HepG2 (cell line): ENCODE data around the gene GMEB2. TPM values are rescaled to one million over a fixed set of nuclear protein-coding genes. Genes with fewer than 3 reads are reported as not detected.

ENCODE experiments used
- ARHGAP35 ChIP-seq: sonication (generic); formaldehyde crosslinking; IDR thresholded peaks from 2 replicates; pipeline ENCODE4 v1.9.0; 2022; ENCODE audit warnings: mild to moderate bottlenecking, inconsistent platforms, moderate library complexity, missing genetic modification reagents, borderline replicate concordance
- ASH2L ChIP-seq: fragments of 300-600, 200-600 bp; sonication (generic); IDR thresholded peaks from 2 replicates; pipeline ENCODE4 v1.7.0; 2017; ENCODE audit warnings: low read depth, mild to moderate bottlenecking, moderate library complexity, mixed read lengths, low read length; ENCODE audit not compliant: insufficient read length
- HDAC2 ChIP-seq: sonication (generic); formaldehyde crosslinking; IDR thresholded peaks from 2 replicates; pipeline ENCODE4 v1.4.0; 2020; ENCODE audit warnings: missing genetic modification reagents
- IRF2 ChIP-seq: IDR thresholded peaks from 2 replicates; pipeline ENCODE4 v1.6.1; 2018; ENCODE audit warnings: missing genetic modification reagents, missing compliant biosample characterization
- NBN ChIP-seq: fragments of 450-650 bp; conservative IDR thresholded peaks from 2 replicates; pipeline ENCODE4 v1.6.1; 2017
- NCOR1 ChIP-seq: fragments of 200-600 bp; sonication (generic); IDR thresholded peaks from 2 replicates; pipeline ENCODE4 v1.7.0; 2017; ENCODE audit warnings: antibody characterized with exemption, low read length, borderline replicate concordance
- NFKB2 ChIP-seq: sonication (generic); formaldehyde crosslinking; IDR thresholded peaks from 2 replicates; pipeline ENCODE4 v1.4.0; 2020; ENCODE audit warnings: missing genetic modification reagents, borderline replicate concordance
- NR2F6 ChIP-seq, 2 experiments: IDR thresholded peaks; 2 replicates each; pipeline ENCODE4 v1.6.1; 2016; ENCODE audit warnings: antibody characterized with exemption in 1 of 2, mild to moderate bottlenecking in 1 of 2
- PCBP2 ChIP-seq: fragments of 200-400 bp; formaldehyde crosslinking; optimal IDR thresholded peaks from 2 replicates; pipeline ENCODE3; 2018; ENCODE audit warnings: low read length, low read depth; ENCODE audit not compliant: poor library complexity, severe bottlenecking
- POLR2A ChIP-seq, 2 experiments: IDR thresholded peaks; 2 replicates each; pipeline ENCODE4 v1.6.1; 2011; ENCODE audit warnings: low read depth in 2 of 2, low read length in 2 of 2, mild to moderate bottlenecking in 1 of 2, moderate library complexity in 1 of 2; ENCODE audit not compliant: insufficient read depth in 1 of 2
- SP1 ChIP-seq, 2 experiments: fragments of 450-650 bp in 1 of 2; sonication (generic) in 1 of 2; formaldehyde crosslinking in 1 of 2; IDR thresholded peaks; 2 replicates each; pipeline versions ENCODE4 v1.4.0 to v1.6.1; 2016 to 2020; ENCODE audit warnings: missing genetic modification reagents in 1 of 2
- TAF1 ChIP-seq: sonication (generic); formaldehyde crosslinking; IDR thresholded peaks from 2 replicates; pipeline ENCODE4 v1.4.0; 2020; ENCODE audit warnings: missing genetic modification reagents
- TGIF2 ChIP-seq: IDR thresholded peaks from 2 replicates; pipeline ENCODE4 v1.6.1; 2016; ENCODE audit warnings: control low read depth, missing compliant biosample characterization
- ZNF292 ChIP-seq: sonication (generic); formaldehyde crosslinking; IDR thresholded peaks from 2 replicates; pipeline ENCODE4 v1.8.1; 2022; ENCODE audit warnings: mild to moderate bottlenecking, low read depth, missing genetic modification reagents, borderline replicate concordance
- ZNF3 ChIP-seq: IDR thresholded peaks from 2 replicates; pipeline ENCODE4 v1.7.0; 2017; ENCODE audit warnings: inconsistent platforms
- ZNF33A ChIP-seq: sonication (generic); formaldehyde crosslinking; IDR thresholded peaks from 2 replicates; pipeline ENCODE4 v1.5.1; 2020; ENCODE audit warnings: missing genetic modification reagents, mild to moderate bottlenecking, moderate library complexity, borderline replicate concordance
- ZNF607 ChIP-seq: sonication (generic); formaldehyde crosslinking; IDR thresholded peaks from 2 replicates; pipeline ENCODE4 v1.5.1; 2020; ENCODE audit warnings: missing genetic modification reagents, mild to moderate bottlenecking, borderline replicate concordance
- ZNF709 ChIP-seq: sonication (generic); formaldehyde crosslinking; IDR thresholded peaks from 2 replicates; pipeline ENCODE4 v1.5.0; 2020; ENCODE audit warnings: mild to moderate bottlenecking, missing genetic modification reagents
- ZNF772 ChIP-seq: sonication (generic); formaldehyde crosslinking; IDR thresholded peaks from 2 replicates; pipeline ENCODE4 v1.5.0; 2020; ENCODE audit warnings: mild to moderate bottlenecking, missing genetic modification reagents
- polyA plus RNA-seq, 8 experiments: library from polyadenylated mRNA; depleted of rRNA in 3 of 8; stranded (reverse) in 7 of 8; unstranded in 1 of 8; fragments of >200 nt; fragmentation: Illumina TruSeq in 4 of 8; extraction: Trizol in 4 of 8; gene quantifications; 2 replicates each; pipeline versions ENCODE4 v1.2.1 to v1.2.3, GENCODE V29; 2011 to 2016; ENCODE audit warnings: low read depth in 4 of 8, missing spikeins in 1 of 8, mixed read lengths in 1 of 8; ENCODE audit not compliant: insufficient read depth in 1 of 8
- total RNA-seq, 5 experiments: library from RNA; depleted of rRNA; stranded (reverse); fragments of >200 nt; fragmentation: Illumina TruSeq; extraction: Trizol; gene quantifications; 2 replicates each; pipeline ENCODE4 v1.2.3, GENCODE V29; 2016; ENCODE audit warnings: low read depth in 1 of 5
- TF ChIP-seq, protein P1 (sequence below): IDR thresholded peaks from 2 replicates; pipeline ENCODE4 v1.6.1; 2016; ENCODE audit warnings: mild to moderate bottlenecking
- TF ChIP-seq, protein P2 (sequence below): sonication (generic); formaldehyde crosslinking; IDR thresholded peaks from 2 replicates; pipeline ENCODE4 v1.4.0; 2020; ENCODE audit warnings: mild to moderate bottlenecking, missing genetic modification reagents
- TF ChIP-seq, protein P3 (sequence below): sonication (generic); formaldehyde crosslinking; IDR thresholded peaks from 2 replicates; pipeline ENCODE4 v1.8.0; 2022; ENCODE audit warnings: mild to moderate bottlenecking, missing genetic modification reagents; ENCODE audit not compliant: insufficient replicate concordance
- TF ChIP-seq, protein P4 (sequence below): IDR thresholded peaks from 2 replicates; pipeline ENCODE4 v1.6.1; 2016

The GMEB2 gene
- total and polyA plus RNA-seq, 2 of the 13 experiments (the other 11 are each of a cell fraction or from before 2014, with no cell fraction given): 10.6 to 12.4 TPM

DNA sequence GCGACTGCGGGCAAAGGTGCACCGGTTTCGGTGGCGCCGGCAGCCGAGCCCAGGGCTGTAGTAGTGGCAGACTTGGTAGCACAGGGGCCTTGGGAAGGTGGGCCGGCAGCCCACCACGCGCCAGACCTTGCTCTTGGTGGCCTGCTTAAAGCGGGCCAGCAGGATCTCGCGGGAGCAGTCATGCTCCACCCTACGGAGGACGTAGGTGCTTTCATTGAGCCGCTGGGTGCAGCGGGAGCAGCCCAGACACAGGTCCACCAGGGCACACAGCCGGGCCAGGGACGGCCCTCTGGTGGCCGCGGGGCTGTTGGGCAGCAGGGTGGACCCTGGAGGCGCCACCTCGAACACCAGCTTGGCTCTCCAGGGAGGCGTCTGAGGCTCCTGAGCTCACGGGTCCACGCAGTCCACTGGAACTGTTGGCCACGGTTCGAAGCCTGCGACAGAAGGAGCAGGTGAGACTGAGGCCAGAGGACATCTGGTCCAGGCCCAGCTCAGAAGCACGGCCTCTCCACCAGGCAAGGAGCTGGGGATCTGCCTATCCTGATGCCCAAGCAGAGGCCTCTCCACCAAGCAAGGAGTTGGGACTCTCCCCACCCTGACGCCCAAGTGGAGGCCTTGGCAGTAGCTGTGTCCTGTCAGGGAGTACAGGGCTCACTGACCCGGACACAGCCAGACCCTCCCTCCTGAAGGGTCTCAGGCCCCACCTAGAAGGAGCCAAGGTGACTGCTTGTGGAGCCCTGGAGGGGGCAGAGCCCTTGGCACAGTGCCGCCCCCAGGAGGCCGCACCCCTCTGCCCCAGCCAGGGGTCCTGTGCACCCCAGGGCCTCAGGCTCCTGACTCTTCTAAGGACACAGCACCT is 53.9 kb downstream of the GMEB2 start (continued):
- TF ChIP-seq, protein P1, sequence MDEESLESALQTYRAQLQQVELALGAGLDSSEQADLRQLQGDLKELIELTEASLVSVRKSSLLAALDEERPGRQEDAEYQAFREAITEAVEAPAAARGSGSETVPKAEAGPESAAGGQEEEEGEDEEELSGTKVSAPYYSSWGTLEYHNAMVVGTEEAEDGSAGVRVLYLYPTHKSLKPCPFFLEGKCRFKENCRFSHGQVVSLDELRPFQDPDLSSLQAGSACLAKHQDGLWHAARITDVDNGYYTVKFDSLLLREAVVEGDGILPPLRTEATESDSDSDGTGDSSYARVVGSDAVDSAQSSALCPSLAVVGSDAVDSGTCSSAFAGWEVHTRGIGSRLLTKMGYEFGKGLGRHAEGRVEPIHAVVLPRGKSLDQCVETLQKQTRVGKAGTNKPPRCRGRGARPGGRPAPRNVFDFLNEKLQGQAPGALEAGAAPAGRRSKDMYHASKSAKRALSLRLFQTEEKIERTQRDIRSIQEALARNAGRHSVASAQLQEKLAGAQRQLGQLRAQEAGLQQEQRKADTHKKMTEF: peak; percentile 47; the same call in 1 of the 2 replicates
- no peak for TF ChIP-seq TGIF2 (CRISPR knock-in tag)
- TF ChIP-seq PCBP2: no peak
- TF ChIP-seq ZNF607 (CRISPR knock-in tag): no peak
- 0 out of 2 replicates have a peak, but pooled peaks have one; percentile 54 for TF ChIP-seq IRF2 (CRISPR knock-in tag)
- TF ChIP-seq, protein P2, sequence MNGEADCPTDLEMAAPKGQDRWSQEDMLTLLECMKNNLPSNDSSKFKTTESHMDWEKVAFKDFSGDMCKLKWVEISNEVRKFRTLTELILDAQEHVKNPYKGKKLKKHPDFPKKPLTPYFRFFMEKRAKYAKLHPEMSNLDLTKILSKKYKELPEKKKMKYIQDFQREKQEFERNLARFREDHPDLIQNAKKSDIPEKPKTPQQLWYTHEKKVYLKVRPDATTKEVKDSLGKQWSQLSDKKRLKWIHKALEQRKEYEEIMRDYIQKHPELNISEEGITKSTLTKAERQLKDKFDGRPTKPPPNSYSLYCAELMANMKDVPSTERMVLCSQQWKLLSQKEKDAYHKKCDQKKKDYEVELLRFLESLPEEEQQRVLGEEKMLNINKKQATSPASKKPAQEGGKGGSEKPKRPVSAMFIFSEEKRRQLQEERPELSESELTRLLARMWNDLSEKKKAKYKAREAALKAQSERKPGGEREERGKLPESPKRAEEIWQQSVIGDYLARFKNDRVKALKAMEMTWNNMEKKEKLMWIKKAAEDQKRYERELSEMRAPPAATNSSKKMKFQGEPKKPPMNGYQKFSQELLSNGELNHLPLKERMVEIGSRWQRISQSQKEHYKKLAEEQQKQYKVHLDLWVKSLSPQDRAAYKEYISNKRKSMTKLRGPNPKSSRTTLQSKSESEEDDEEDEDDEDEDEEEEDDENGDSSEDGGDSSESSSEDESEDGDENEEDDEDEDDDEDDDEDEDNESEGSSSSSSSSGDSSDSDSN (CRISPR knock-in tag): peak; percentile 64
- TF ChIP-seq ARHGAP35 (CRISPR knock-in tag): peak; percentile 74; the same call in 1 of the 2 replicates
- TF ChIP-seq ZNF3: no peak
- peak; percentile 29 for TF ChIP-seq TAF1 (CRISPR knock-in tag)
- no peak for TF ChIP-seq SP1 (IDR thresholded peaks at IDR 0.05)
- TF ChIP-seq SP1 (CRISPR knock-in tag; IDR thresholded peaks at IDR 0.05): peak; percentile 38; the same call in 1 of the 2 replicates
- no peak for TF ChIP-seq NR2F6 (IDR thresholded peaks at IDR 0.05)
- TF ChIP-seq NR2F6 (CRISPR knock-in tag; IDR thresholded peaks at IDR 0.05): peak; percentile 35; the same call in 1 of the 2 replicates
- no peak for TF ChIP-seq ZNF709
- no peak for TF ChIP-seq HDAC2 (CRISPR knock-in tag)
- TF ChIP-seq, protein P3, sequence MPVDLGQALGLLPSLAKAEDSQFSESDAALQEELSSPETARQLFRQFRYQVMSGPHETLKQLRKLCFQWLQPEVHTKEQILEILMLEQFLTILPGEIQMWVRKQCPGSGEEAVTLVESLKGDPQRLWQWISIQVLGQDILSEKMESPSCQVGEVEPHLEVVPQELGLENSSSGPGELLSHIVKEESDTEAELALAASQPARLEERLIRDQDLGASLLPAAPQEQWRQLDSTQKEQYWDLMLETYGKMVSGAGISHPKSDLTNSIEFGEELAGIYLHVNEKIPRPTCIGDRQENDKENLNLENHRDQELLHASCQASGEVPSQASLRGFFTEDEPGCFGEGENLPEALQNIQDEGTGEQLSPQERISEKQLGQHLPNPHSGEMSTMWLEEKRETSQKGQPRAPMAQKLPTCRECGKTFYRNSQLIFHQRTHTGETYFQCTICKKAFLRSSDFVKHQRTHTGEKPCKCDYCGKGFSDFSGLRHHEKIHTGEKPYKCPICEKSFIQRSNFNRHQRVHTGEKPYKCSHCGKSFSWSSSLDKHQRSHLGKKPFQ: peak; percentile 36
- TF ChIP-seq POLR2A (IDR thresholded peaks at IDR 0.05; ENCODE audit: insufficient read depth in 1 of 2, low read depth in 2 of 2, low read length in 2 of 2): peak in 1 of 2 experiments; percentile 12; a peak in 1 of 4 replicates
- TF ChIP-seq ZNF292: no peak
- TF ChIP-seq ASH2L: no peak
- no peak for TF ChIP-seq NCOR1
- no peak for TF ChIP-seq NBN
- no peak for TF ChIP-seq ZNF33A (CRISPR knock-in tag)
- peak; percentile 15; the same call in 1 of the 2 replicates for TF ChIP-seq NFKB2 (CRISPR knock-in tag)
- TF ChIP-seq, protein P4, sequence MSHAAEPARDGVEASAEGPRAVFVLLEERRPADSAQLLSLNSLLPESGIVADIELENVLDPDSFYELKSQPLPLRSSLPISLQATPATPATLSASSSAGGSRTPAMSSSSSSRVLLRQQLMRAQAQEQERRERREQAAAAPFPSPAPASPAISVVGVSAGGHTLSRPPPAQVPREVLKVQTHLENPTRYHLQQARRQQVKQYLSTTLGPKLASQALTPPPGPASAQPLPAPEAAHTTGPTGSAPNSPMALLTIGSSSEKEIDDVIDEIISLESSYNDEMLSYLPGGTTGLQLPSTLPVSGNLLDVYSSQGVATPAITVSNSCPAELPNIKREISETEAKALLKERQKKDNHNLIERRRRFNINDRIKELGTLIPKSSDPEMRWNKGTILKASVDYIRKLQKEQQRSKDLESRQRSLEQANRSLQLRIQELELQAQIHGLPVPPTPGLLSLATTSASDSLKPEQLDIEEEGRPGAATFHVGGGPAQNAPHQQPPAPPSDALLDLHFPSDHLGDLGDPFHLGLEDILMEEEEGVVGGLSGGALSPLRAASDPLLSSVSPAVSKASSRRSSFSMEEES (CRISPR knock-in tag): no peak
- 0 out of 2 replicates have a peak, but pooled peaks have one; percentile 68 for TF ChIP-seq ZNF772 (CRISPR knock-in tag)
